ENCODE measurements around the gene FSTL4. TPM values are rescaled to one million over a fixed set of nuclear protein-coding genes. Genes with fewer than 3 reads are reported as not detected.

The FSTL4 gene
- total RNA-seq, 1 donor from 2014 or later = 0.21 TPM

DNA sequence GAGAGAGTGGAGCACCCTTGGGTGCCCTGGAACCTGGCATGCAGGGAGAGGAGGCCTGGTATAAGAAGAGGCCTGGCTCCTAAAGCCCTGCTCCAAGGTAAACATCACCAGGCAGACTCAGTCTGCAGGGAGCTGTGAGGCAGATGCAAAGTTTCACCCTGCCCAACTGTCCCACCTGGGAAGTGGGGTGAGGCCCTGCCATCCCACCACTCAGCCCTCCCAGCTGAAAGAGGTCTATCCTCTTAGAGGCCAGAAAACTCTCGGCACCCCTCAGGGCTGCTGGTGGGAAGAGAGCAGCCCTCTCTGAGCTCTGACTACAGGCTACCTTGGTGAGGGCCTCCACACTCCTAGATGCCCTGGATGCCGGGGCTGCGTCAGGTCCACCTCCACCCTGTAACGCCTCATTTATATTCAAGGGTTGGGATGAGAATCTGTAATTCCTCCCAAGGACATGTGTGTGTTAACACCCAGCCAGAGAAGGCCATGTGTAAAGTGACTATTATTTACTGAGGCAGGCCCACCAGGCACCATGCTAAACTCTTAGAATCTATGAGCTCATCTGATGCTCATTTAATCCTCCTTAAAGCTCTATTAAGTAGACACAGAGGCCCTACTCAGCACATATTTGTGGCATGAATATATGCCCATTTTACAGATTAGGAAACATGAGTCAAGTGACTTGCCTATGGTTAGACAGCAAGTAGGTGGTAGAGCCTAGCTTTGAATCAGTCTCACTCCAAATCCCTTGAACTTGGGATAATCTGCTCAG, 205.9 kb downstream of the FSTL4 start:
- no peaks in the 10 kb centered on the region for H3K9me3 Mint-ChIP-seq (ENCODE audit: unreplicated experiment)
- no peak overlapping the region for H3K27ac Mint-ChIP-seq (ENCODE audit: unreplicated experiment)
- no peaks in the 10 kb centered on the region for H3K4me1 Mint-ChIP-seq (ENCODE audit: unreplicated experiment)
- H3K27me3 Mint-ChIP-seq (ENCODE audit: unreplicated experiment) = peaks cover 2% of the 10 kb centered on the region
- H3K4me3 Mint-ChIP-seq (ENCODE audit: unreplicated experiment) = no peak overlapping the region
- TF ChIP-seq, protein P1, sequence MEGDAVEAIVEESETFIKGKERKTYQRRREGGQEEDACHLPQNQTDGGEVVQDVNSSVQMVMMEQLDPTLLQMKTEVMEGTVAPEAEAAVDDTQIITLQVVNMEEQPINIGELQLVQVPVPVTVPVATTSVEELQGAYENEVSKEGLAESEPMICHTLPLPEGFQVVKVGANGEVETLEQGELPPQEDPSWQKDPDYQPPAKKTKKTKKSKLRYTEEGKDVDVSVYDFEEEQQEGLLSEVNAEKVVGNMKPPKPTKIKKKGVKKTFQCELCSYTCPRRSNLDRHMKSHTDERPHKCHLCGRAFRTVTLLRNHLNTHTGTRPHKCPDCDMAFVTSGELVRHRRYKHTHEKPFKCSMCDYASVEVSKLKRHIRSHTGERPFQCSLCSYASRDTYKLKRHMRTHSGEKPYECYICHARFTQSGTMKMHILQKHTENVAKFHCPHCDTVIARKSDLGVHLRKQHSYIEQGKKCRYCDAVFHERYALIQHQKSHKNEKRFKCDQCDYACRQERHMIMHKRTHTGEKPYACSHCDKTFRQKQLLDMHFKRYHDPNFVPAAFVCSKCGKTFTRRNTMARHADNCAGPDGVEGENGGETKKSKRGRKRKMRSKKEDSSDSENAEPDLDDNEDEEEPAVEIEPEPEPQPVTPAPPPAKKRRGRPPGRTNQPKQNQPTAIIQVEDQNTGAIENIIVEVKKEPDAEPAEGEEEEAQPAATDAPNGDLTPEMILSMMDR (IDR thresholded peaks at IDR 0.05; ENCODE audit: unreplicated experiment) = no peak
- no peaks in the 10 kb centered on the region for H3K36me3 Mint-ChIP-seq (ENCODE audit: low read depth, unreplicated experiment)
- no peak for DNase-seq (ENCODE audit: low spot score)

DNA sequence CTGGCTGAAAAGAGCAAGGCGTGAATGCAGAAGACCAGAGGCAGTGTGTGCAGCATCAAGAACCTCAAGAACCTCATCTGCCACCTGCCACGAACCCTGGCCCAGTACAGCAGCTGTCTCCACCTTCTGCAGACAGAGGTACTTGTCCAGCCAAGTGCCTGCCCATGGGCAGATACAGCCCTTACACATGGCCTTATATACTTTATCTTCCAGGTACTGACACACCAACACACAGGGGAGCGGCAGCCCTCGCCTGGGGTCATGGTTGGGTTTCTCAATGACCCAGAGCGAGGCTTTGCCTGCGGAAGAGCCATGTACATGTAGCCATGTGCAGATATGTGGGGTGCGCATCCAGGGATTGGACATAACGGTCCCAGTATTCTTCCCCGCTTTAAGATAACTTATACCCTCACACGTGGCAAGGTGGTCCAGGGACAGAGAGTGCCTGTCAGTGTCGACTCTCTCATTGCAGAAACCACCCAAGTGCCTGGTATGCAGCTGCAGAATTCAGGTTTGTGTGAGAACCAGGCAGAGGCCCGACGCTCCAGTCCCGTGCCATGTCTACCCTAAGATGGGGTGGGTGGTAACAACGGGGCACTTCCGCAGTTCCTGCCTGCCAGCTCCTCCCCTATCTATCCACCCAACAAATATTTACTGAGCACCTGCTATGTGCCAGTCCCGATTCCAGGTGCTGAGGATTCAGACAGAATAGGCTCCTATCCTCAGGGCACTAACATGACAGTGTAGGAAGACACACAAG, 206.9 kb downstream of the FSTL4 start:
- Mint-ChIP-seq H3K27me3 (ENCODE audit: unreplicated experiment) (peaks cover 2% of the 10 kb centered on the region), H3K36me3 (ENCODE audit: low read depth, unreplicated experiment) (no peaks in the 10 kb centered on the region), H3K9me3 (ENCODE audit: unreplicated experiment) (no peaks in the 10 kb centered on the region), H3K27ac (ENCODE audit: unreplicated experiment) (no peak overlapping the region), H3K4me3 (ENCODE audit: unreplicated experiment) (no peak overlapping the region), H3K4me1 (ENCODE audit: unreplicated experiment) (no peaks in the 10 kb centered on the region)
- TF ChIP-seq, protein P1 (IDR thresholded peaks at IDR 0.05; ENCODE audit: unreplicated experiment) = no peak
- no peak for DNase-seq (ENCODE audit: low spot score)

DNA sequence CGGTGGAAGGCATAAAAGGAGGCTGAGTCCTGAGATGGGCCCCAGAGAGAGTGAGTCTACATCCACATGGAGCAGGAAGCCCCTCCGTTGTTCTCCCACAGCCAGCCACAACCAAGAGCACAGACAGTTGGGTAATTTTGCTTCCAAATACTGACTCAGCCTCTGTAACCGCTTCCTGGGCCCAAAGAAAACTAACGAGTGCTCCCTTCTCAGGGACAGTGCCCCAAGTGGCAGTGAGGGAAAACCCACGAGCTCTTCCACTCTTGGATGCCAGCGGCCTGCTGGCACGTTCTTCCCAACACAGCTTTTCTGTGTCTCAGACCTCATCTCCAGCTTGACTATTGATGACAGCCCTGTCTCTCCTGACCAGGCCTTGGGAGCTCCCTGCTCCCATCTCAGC, 207.6 kb downstream of the FSTL4 start:
- Mint-ChIP-seq H3K4me1 (ENCODE audit: unreplicated experiment) (no peaks in the 10 kb centered on the region), H3K27ac (ENCODE audit: unreplicated experiment) (no peak overlapping the region), H3K36me3 (ENCODE audit: low read depth, unreplicated experiment) (no peaks in the 10 kb centered on the region), H3K27me3 (ENCODE audit: unreplicated experiment) (peaks cover 2% of the 10 kb centered on the region), H3K9me3 (ENCODE audit: unreplicated experiment) (no peaks in the 10 kb centered on the region), H3K4me3 (ENCODE audit: unreplicated experiment) (no peak overlapping the region)
- TF ChIP-seq, protein P1 (IDR thresholded peaks at IDR 0.05; ENCODE audit: unreplicated experiment) = no peak
- no peak for DNase-seq (ENCODE audit: low spot score)

DNA sequence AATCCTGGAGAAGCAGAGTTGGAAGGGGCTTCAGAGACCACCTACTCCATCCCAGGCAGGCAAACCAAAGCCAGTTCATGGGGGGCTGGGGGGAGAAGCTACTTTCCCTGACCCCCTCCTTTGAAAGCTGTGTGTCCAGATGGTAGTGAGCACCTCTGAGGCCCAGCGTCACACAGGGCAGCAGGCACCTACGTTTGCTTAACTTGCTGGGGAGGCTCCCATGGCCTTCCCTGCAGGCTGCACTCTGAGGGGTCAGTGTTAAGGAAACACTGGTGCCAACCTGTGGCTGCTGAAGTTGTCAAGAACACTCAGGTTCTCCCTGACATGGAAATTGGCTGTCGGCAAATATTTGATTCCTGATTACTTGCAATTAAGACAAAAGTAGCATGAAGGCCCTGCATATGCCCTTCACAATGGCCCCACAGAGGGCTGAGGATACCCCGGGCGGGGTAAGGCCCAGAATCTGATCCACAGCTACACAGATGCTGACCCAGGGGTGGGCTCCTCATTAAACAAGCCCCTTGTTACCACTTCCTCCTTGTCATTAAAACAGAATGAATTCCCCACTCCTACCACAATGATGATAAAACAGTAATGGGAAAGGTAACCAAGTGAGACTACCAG, 208.5 kb downstream of the FSTL4 start:
- no peak overlapping the region for H3K27ac Mint-ChIP-seq (ENCODE audit: unreplicated experiment)
- peaks cover 2% of the 10 kb centered on the region for H3K27me3 Mint-ChIP-seq (ENCODE audit: unreplicated experiment)
- H3K4me1 Mint-ChIP-seq (ENCODE audit: unreplicated experiment) = no peaks in the 10 kb centered on the region
- no peak overlapping the region for H3K4me3 Mint-ChIP-seq (ENCODE audit: unreplicated experiment)
- H3K36me3 Mint-ChIP-seq (ENCODE audit: low read depth, unreplicated experiment) = no peaks in the 10 kb centered on the region
- no peaks in the 10 kb centered on the region for H3K9me3 Mint-ChIP-seq (ENCODE audit: unreplicated experiment)
- TF ChIP-seq, protein P1 (IDR thresholded peaks at IDR 0.05; ENCODE audit: unreplicated experiment) = no peak
- DNase-seq (ENCODE audit: low spot score) = no peak
